Activated naive CD8-positive, alpha-beta T cell treated with anti-CD3 and anti-CD28 coated beads for 36 hours (primary cell): ENCODE measurements around the gene WDFY2. TPM values are rescaled to one million over a fixed set of nuclear protein-coding genes. Genes with fewer than 3 reads are reported as not detected.
"Not testable (repeated sequence)": the region's sequence is repeated elsewhere in the genome, so short reads cannot be mapped to it uniquely, and the experiment has no call there.

Source experiments
- DNase-seq: peaks from one replicate; pipeline ENCODE4 v3.0.0; 2021
- H3K27ac Mint-ChIP-seq: one replicate; pipeline ENCODE4 v1.8.0; 2022; ENCODE audit warnings: mild to moderate bottlenecking, moderate library complexity, mixed read lengths
- H3K27me3 Mint-ChIP-seq: one replicate; pipeline ENCODE4 v1.8.0; 2022; ENCODE audit warnings: mild to moderate bottlenecking, mixed read lengths
- H3K36me3 Mint-ChIP-seq: one replicate; pipeline ENCODE4 v1.8.0; 2021; ENCODE audit warnings: mild to moderate bottlenecking, mixed read lengths
- H3K4me1 Mint-ChIP-seq: one replicate; pipeline ENCODE4 v1.8.0; 2021; ENCODE audit warnings: mixed read lengths
- H3K4me3 Mint-ChIP-seq: one replicate; pipeline ENCODE4 v1.8.0; 2022; ENCODE audit warnings: mild to moderate bottlenecking, moderate library complexity, mixed read lengths
- H3K9me3 Mint-ChIP-seq: one replicate; pipeline ENCODE4 v1.8.0; 2022; ENCODE audit warnings: mixed read lengths
- total RNA-seq, 2 experiments: library from RNA; stranded (reverse); gene quantifications; one replicate each; pipeline ENCODE4 v1.2.3, GENCODE V29; 2021

The WDFY2 gene
- 1 to 10 TPM; 6.0 to 7.9 TPM for total RNA-seq

- peak; percentile 98 for DNase-seq
- peaks cover 5% of the 10 kb centered on the region for H3K36me3 Mint-ChIP-seq
- H3K9me3 Mint-ChIP-seq = no peaks in the 10 kb centered on the region
- H3K27me3 Mint-ChIP-seq = no peaks in the 10 kb centered on the region
- H3K4me3 Mint-ChIP-seq = peak within 1 kb of the TSS; percentile 86
- peak within 1 kb of the TSS; percentile 97 for H3K27ac Mint-ChIP-seq
- peaks cover 28% of the 10 kb centered on the region for H3K4me1 Mint-ChIP-seq
These were observed at the start of gene WDFY2 for GRCh38 chr13:51583875-51584730. Gene WDFY2 (plus strand): TSS chr13:51584462. CDS start chr13:51584688, 226 bp downstream.

- H3K27me3 Mint-ChIP-seq = no peaks in the 10 kb centered on the region
- H3K4me3 Mint-ChIP-seq = no peak overlapping the region
- DNase-seq = no peak
- peaks cover 21% of the 10 kb centered on the region for H3K4me1 Mint-ChIP-seq
- H3K27ac Mint-ChIP-seq = no peak overlapping the region
- H3K36me3 Mint-ChIP-seq = no peaks in the 10 kb centered on the region
- no peaks in the 10 kb centered on the region for H3K9me3 Mint-ChIP-seq
These were observed 45.6 kb upstream of the WDFY2 start for GRCh38 chr13:51538591-51539179.

GRCh38 chr13:51539887-51540286 lies 44.4 kb upstream of the WDFY2 start:
- Mint-ChIP-seq H3K9me3 (no peaks in the 10 kb centered on the region), H3K27ac (no peak overlapping the region), H3K4me1 (peaks cover 10% of the 10 kb centered on the region), H3K27me3 (no peaks in the 10 kb centered on the region), H3K36me3 (no peaks in the 10 kb centered on the region), H3K4me3 (no peak overlapping the region)
- no peak for DNase-seq

- Mint-ChIP-seq H3K4me3 (no peak overlapping the region), H3K27me3 (no peaks in the 10 kb centered on the region), H3K27ac (no peak overlapping the region), H3K9me3 (no peaks in the 10 kb centered on the region), H3K4me1 (peaks cover 8% of the 10 kb centered on the region), H3K36me3 (no peaks in the 10 kb centered on the region)
- no peak for DNase-seq
These were observed 43.2 kb upstream of the WDFY2 start for GRCh38 chr13:51541037-51541436.

GRCh38 chr13:51541809-51542258 lies 42.4 kb upstream of the WDFY2 start:
- Mint-ChIP-seq H3K27me3 (no peaks in the 10 kb centered on the region), H3K27ac (no peak overlapping the region), H3K36me3 (no peaks in the 10 kb centered on the region), H3K9me3 (no peaks in the 10 kb centered on the region), H3K4me3 (no peak overlapping the region), H3K4me1 (peaks cover 8% of the 10 kb centered on the region)
- no peak for DNase-seq

- Mint-ChIP-seq H3K4me3 (no peak overlapping the region), H3K27ac (no peak overlapping the region)
These were observed 41.7 kb upstream of the WDFY2 start for GRCh38 chr13:51542346-51543242.

GRCh38 chr13:51545446-51545845 lies 38.8 kb upstream of the WDFY2 start:
- not testable (repeated sequence) for H3K27ac Mint-ChIP-seq, H3K4me1 Mint-ChIP-seq, H3K9me3 Mint-ChIP-seq, H3K4me3 Mint-ChIP-seq, H3K36me3 Mint-ChIP-seq, H3K27me3 Mint-ChIP-seq, DNase-seq

More at GRCh38 chr13:51542346-51543242, 41.7 kb upstream of the WDFY2 start:
- Mint-ChIP-seq H3K9me3 (no peaks in the 10 kb centered on the region), H3K4me1 (peaks cover 8% of the 10 kb centered on the region), H3K36me3 (no peaks in the 10 kb centered on the region), H3K27me3 (no peaks in the 10 kb centered on the region)
- no peak for DNase-seq

- Mint-ChIP-seq H3K27ac (no peak overlapping the region), H3K4me3 (no peak overlapping the region), H3K9me3 (no peaks in the 10 kb centered on the region), H3K4me1 (peaks cover 7% of the 10 kb centered on the region), H3K36me3 (no peaks in the 10 kb centered on the region), H3K27me3 (no peaks in the 10 kb centered on the region)
- no peak for DNase-seq
These were observed 36.7 kb upstream of the WDFY2 start for GRCh38 chr13:51547425-51548176.

GRCh38 chr13:51549050-51549449 lies 35.2 kb upstream of the WDFY2 start:
- Mint-ChIP-seq H3K27me3 (no peaks in the 10 kb centered on the region), H3K27ac (no peak overlapping the region), H3K4me1 (peaks cover 7% of the 10 kb centered on the region), H3K4me3 (no peak overlapping the region), H3K9me3 (no peaks in the 10 kb centered on the region), H3K36me3 (no peaks in the 10 kb centered on the region)
- no peak for DNase-seq

GRCh38 chr13:51549593-51549992 lies 34.7 kb upstream of the WDFY2 start:
- peaks cover 7% of the 10 kb centered on the region for H3K4me1 Mint-ChIP-seq
- H3K36me3 Mint-ChIP-seq = no peaks in the 10 kb centered on the region
- H3K4me3 Mint-ChIP-seq = no peak overlapping the region
- no peaks in the 10 kb centered on the region for H3K9me3 Mint-ChIP-seq
- no peak overlapping the region for H3K27ac Mint-ChIP-seq
- H3K27me3 Mint-ChIP-seq = no peaks in the 10 kb centered on the region
- DNase-seq = no peak

- H3K9me3 Mint-ChIP-seq = no peaks in the 10 kb centered on the region
- no peak overlapping the region for H3K4me3 Mint-ChIP-seq
- H3K4me1 Mint-ChIP-seq = peaks cover 7% of the 10 kb centered on the region
- H3K36me3 Mint-ChIP-seq = no peaks in the 10 kb centered on the region
- H3K27me3 Mint-ChIP-seq = no peaks in the 10 kb centered on the region
- no peak for DNase-seq
- H3K27ac Mint-ChIP-seq = no peak overlapping the region
These were observed 34.1 kb upstream of the WDFY2 start for GRCh38 chr13:51550151-51550550.

GRCh38 chr13:51551416-51551815 lies 32.8 kb upstream of the WDFY2 start:
- no peaks in the 10 kb centered on the region for H3K9me3 Mint-ChIP-seq
- no peaks in the 10 kb centered on the region for H3K27me3 Mint-ChIP-seq
- no peak overlapping the region for H3K27ac Mint-ChIP-seq
- no peak for DNase-seq
- H3K4me3 Mint-ChIP-seq = no peak overlapping the region
- peaks cover 7% of the 10 kb centered on the region for H3K4me1 Mint-ChIP-seq
- no peaks in the 10 kb centered on the region for H3K36me3 Mint-ChIP-seq

GRCh38 chr13:51552027-51552426 lies 32.2 kb upstream of the WDFY2 start:
- no peaks in the 10 kb centered on the region for H3K9me3 Mint-ChIP-seq
- H3K4me1 Mint-ChIP-seq = peaks cover 7% of the 10 kb centered on the region
- no peaks in the 10 kb centered on the region for H3K27me3 Mint-ChIP-seq
- DNase-seq = no peak
- H3K4me3 Mint-ChIP-seq = no peak overlapping the region
- H3K27ac Mint-ChIP-seq = no peak overlapping the region
- H3K36me3 Mint-ChIP-seq = no peaks in the 10 kb centered on the region

GRCh38 chr13:51553531-51553930 lies 30.7 kb upstream of the WDFY2 start:
- Mint-ChIP-seq H3K4me3 (no peak overlapping the region), H3K27ac (no peak overlapping the region), H3K27me3 (peaks cover 4% of the 10 kb centered on the region), H3K36me3 (no peaks in the 10 kb centered on the region), H3K9me3 (no peaks in the 10 kb centered on the region), H3K4me1 (peaks cover 7% of the 10 kb centered on the region)
- DNase-seq = no peak
